Measurements from ENCODE around the gene CAVIN1.
"Not testable (repeated sequence)": the region's sequence is repeated elsewhere in the genome, so short reads cannot be mapped to it uniquely, and the experiment has no call there.

Gene CAVIN1

DNA sequence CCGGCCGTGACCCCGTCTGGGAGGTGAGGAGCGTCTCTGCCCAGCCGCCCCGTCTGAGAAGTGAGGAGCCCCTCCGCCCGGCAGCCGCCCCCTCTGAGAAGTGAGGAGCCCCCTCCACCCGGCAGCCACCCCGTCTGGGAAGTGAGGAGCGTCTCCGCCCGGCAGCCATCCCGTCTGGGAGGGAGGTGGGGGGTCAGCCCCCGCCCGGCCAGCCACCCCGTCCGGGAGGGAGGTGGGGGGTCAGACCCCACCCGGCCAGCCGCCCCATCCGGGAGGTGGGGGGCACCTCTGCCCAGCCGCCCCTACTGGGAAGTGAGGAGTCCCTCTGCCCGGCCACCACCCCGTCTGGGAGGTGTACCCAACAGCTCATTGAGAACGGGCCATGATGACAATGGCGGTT lies 26.1 kb upstream of the CAVIN1 start:
- peaks cover 14 to 28% of the 10 kb centered on the region in 2 donors for H3K4me1 Mint-ChIP-seq
- not testable (repeated sequence) for DNase-seq; H3K27ac Mint-ChIP-seq; H3K9me3 Mint-ChIP-seq; H3K4me3 Mint-ChIP-seq; H3K27me3 Mint-ChIP-seq; ATAC-seq (replicated peaks); H3K36me3 Mint-ChIP-seq

GRCh38 chr17:42442196-42442565 lies 19.1 kb upstream of the CAVIN1 start:
- DNase-seq: no peak
- H3K4me1 Mint-ChIP-seq: peaks cover 9 to 22% of the 10 kb centered on the region in 2 donors
- no peak overlapping the region for H3K27ac Mint-ChIP-seq

GRCh38 chr17:42441371-42442195 lies 18.5 kb upstream of the CAVIN1 start:
- Mint-ChIP-seq H3K9me3 (no peaks in the 10 kb centered on the region), H3K36me3 (no peaks in the 10 kb centered on the region), H3K4me3 (no peak overlapping the region), H3K27ac (no peak overlapping the region), H3K4me1 (peaks cover 9 to 20% of the 10 kb centered on the region in 2 donors), H3K27me3 (no peaks in the 10 kb centered on the region)
- DNase-seq (no peak), ATAC-seq (replicated peaks) (peak in 1 of 2 donors; percentile 31)

More at GRCh38 chr17:42442196-42442565, 19.1 kb upstream of the CAVIN1 start:
- Mint-ChIP-seq H3K36me3 (no peaks in the 10 kb centered on the region), H3K27me3 (no peaks in the 10 kb centered on the region), H3K9me3 (no peaks in the 10 kb centered on the region), H3K4me3 (no peak overlapping the region)
- ATAC-seq (replicated peaks): no peak

- no peak overlapping the region for H3K27ac Mint-ChIP-seq
Observed at GRCh38 chr17:42438600-42439567, 15.8 kb upstream of the CAVIN1 start.

GRCh38 chr17:42436391-42436790 lies 13.3 kb upstream of the CAVIN1 start:
- DNase-seq: no peak
- H3K36me3 Mint-ChIP-seq: no peaks in the 10 kb centered on the region

More at GRCh38 chr17:42438600-42439567, 15.8 kb upstream of the CAVIN1 start:
- DNase-seq: peak; percentile 25
- Mint-ChIP-seq H3K4me1 (peaks cover 9 to 15% of the 10 kb centered on the region in 2 donors), H3K36me3 (no peaks in the 10 kb centered on the region), H3K27me3 (no peaks in the 10 kb centered on the region), H3K9me3 (no peaks in the 10 kb centered on the region), H3K4me3 (no peak overlapping the region)
- ATAC-seq (replicated peaks): peak; percentile 78 to 81

DNA sequence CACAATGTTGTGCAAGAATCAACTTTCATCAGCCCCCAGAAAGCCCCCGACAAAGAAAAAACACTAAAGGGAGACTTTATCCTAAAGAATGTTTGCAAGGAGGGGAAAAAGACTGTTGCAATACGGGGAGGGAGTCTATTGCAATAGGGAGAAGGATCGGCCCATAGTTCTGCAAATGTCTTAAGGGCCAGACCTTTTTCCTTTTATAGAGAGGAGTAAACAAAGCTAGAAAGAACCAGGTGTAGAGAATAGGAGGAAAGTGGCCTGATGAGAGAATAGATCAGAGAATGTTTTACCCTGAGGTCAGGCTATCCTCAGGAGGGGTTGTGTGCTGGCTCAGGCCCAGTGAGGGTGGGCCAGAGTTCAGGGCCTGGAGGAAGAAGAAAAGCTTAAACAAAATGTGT lies 8.7 kb upstream of the CAVIN1 start:
- Mint-ChIP-seq H3K9me3 (no peaks in the 10 kb centered on the region), H3K36me3 (no peaks in the 10 kb centered on the region), H3K4me1 (peaks cover 8 to 11% of the 10 kb centered on the region in 2 donors), H3K27me3 (no peaks in the 10 kb centered on the region), H3K4me3 (no peak overlapping the region), H3K27ac (no peak overlapping the region)
- DNase-seq (no peak), ATAC-seq (replicated peaks) (no peak)

More at GRCh38 chr17:42436391-42436790, 13.3 kb upstream of the CAVIN1 start:
- no peak overlapping the region for H3K4me3 Mint-ChIP-seq
- peaks cover under 1 to 6% of the 10 kb centered on the region in 2 donors for H3K4me1 Mint-ChIP-seq
- no peaks in the 10 kb centered on the region for H3K9me3 Mint-ChIP-seq
- no peaks in the 10 kb centered on the region for H3K27me3 Mint-ChIP-seq
- H3K27ac Mint-ChIP-seq: no peak overlapping the region
- no peak for ATAC-seq (replicated peaks)

DNA sequence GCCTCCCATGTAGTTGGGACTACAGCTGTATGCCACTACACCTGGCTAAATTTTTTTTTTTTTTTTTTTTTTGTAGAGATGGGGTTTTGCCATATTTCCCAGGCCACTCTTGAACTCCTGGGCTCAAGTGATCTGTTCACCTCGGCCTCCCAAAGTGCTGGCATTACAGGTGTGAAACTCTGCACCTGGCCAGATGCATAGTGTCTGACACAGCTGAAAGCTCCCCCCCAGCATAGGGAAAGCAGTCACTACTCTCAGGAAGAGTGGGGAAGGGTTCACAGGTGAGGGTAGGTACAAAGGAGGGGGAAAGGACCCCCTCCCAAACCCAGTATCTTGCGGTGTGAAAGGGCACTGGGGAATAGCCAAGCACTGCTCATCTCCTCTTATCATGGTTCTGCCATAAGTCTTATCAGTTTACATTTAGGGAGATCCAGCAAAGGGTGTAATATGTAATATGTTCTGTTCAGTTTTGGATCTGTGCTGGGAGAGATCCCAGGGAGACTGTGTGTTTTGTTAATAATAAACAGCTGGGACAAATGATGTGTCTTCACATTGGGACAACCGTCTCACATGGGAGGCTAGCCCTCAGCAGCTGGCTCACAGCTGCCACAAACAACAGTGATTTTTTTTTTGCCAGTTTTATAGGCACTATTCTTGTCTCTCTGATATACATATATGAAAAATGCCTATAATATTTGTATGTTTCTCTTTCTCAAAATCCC lies 6.8 kb upstream of the CAVIN1 start:
- Mint-ChIP-seq H3K27me3 (peaks cover under 1 to 6% of the 10 kb centered on the region in 2 donors), H3K9me3 (no peaks in the 10 kb centered on the region), H3K27ac (no peak overlapping the region), H3K36me3 (no peaks in the 10 kb centered on the region), H3K4me1 (peaks cover 8 to 11% of the 10 kb centered on the region in 2 donors), H3K4me3 (no peak overlapping the region)
- DNase-seq (no peak), ATAC-seq (replicated peaks) (no peak)

GRCh38 chr17:42428141-42428944 lies 5.3 kb upstream of the CAVIN1 start:
- peaks cover 8 to 11% of the 10 kb centered on the region in 2 donors for H3K4me1 Mint-ChIP-seq
- no peak overlapping the region for H3K27ac Mint-ChIP-seq
- no peaks in the 10 kb centered on the region for H3K9me3 Mint-ChIP-seq
- H3K27me3 Mint-ChIP-seq: peaks cover 4 to 16% of the 10 kb centered on the region in 2 donors
- no peaks in the 10 kb centered on the region for H3K36me3 Mint-ChIP-seq
- no peak overlapping the region for H3K4me3 Mint-ChIP-seq
- ATAC-seq (replicated peaks): peak; percentile 82 to 91
- no peak for DNase-seq

DNA sequence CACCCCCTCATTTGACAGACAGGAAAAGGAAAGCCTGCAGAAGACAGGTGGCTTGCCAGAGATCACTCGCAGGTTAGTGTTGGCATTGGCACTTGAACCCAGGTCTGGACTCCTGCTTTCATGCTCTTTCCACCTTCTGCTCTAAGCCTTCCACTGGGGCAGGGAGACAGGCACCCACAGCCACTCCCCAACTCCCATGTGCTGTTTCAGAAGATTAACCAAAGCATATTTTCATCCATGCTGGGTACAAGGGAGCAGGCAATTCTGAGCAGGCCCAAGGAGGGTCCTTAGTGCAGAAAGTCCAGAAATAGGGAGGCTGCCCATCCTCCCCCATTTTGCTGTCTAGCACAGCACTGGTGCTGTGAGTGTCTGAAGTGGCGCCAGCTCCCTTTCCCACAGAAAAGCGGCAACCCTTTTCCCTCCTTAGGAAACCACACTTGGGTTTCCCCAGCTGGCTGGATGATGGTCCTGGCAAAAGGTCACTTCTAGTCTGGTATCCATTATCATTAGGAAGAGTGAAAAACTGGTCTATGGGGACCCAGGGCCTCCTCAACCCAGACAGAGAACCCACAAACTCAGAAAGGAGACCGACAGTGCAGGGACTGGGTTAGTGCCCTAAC lies 2.0 kb upstream of the CAVIN1 start:
- DNase-seq (no peak), ATAC-seq (replicated peaks) (no peak)
- Mint-ChIP-seq H3K4me1 (peaks cover 21 to 40% of the 10 kb centered on the region in 2 donors), H3K4me3 (no peak overlapping the region), H3K36me3 (no peaks in the 10 kb centered on the region), H3K9me3 (no peaks in the 10 kb centered on the region), H3K27me3 (peaks cover 24 to 45% of the 10 kb centered on the region in 2 donors), H3K27ac (no peak overlapping the region)

DNA sequence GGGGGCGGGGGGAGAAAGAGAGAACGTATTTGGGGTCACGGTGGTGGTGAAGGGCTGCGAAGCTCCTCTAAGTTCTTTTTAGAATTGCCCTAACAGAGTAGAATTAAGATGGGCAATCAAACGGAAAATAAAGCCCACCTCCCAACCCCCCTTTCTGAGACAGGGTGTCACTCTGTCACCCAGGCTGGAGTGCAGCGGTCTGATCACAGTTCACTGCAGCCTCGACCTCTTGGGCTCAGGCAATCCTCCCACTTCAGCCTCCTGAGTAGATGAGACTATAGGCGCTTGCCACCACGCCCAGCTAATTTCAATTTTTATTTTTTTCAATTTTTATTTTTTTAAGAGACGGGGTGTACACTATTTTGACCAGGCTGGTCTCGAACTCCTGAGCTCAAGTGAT lies 710 bp upstream of the CAVIN1 start:
- H3K36me3 Mint-ChIP-seq: no peaks in the 10 kb centered on the region
- no peak overlapping the region for H3K27ac Mint-ChIP-seq
- H3K4me3 Mint-ChIP-seq: no peak overlapping the region
- H3K27me3 Mint-ChIP-seq: peaks cover 30 to 53% of the 10 kb centered on the region in 2 donors
- H3K4me1 Mint-ChIP-seq: peaks cover 24 to 44% of the 10 kb centered on the region in 2 donors
- H3K9me3 Mint-ChIP-seq: no peaks in the 10 kb centered on the region
- no peak for DNase-seq
- ATAC-seq (replicated peaks): no peak

DNA sequence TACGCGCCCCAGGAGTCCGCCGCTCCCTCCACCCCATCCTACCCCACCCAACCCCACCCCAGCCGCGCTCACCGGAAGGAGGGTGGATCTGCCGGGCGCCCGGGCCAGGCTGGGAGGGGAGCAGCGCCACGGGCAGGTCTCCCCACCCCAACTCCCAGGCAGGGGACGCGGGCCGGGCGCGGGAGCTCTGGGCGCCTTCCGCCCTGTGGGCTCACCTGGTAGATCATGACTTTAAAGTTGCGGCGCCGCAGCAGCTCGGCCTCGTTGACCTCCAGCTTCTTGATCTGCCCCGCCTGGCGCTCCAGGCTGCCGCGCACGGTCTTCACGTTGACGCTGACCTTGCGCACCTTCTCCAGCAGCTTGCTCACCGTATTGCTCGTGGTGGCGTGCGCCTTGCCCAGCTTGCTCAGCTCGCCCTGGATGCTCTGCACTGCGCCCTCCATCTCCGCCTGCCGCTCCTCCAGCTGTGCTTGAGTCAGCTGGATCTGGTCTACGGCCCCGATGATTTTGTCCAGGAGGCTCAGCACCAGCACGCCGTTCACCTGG lies 571 bp downstream of the CAVIN1 start:
- H3K27ac Mint-ChIP-seq: peak overlapping the region; percentile 78
- no peaks in the 10 kb centered on the region for H3K36me3 Mint-ChIP-seq
- H3K4me1 Mint-ChIP-seq: peaks cover 17 to 36% of the 10 kb centered on the region in 2 donors
- ATAC-seq (replicated peaks): peak; percentile 65 to 75
- peak overlapping the region; percentile 84 to 85 for H3K4me3 Mint-ChIP-seq
- DNase-seq: no peak
- H3K27me3 Mint-ChIP-seq: peaks cover 30 to 53% of the 10 kb centered on the region in 2 donors
- no peaks in the 10 kb centered on the region for H3K9me3 Mint-ChIP-seq

- no peaks in the 10 kb centered on the region for H3K36me3 Mint-ChIP-seq
- peaks cover 30 to 53% of the 10 kb centered on the region in 2 donors for H3K27me3 Mint-ChIP-seq
- peaks cover 17 to 36% of the 10 kb centered on the region in 2 donors for H3K4me1 Mint-ChIP-seq
- no peak for DNase-seq
- H3K4me3 Mint-ChIP-seq: peak overlapping the region; percentile 75 to 85
- ATAC-seq (replicated peaks): peak; percentile 40 to 41
- H3K27ac Mint-ChIP-seq: peak overlapping the region; percentile 25
- no peaks in the 10 kb centered on the region for H3K9me3 Mint-ChIP-seq
Observed at GRCh38 chr17:42421507-42422338, 1.3 kb downstream of the CAVIN1 start.

Measured in stimulated activated naive B cell treated with anti-CD40 and anti-IgM and Interleukin-4, amounts not matched to agents 10 μg/mL and 1 μg/mL and 100 μg/mL, for 72 hours (primary cell).